ENCODE measurements around the gene CDKAL1.

GRCh38 chr6:20564777-20565176 is 30.5 kb downstream of the CDKAL1 start:
- TF ChIP-seq CTCF (IDR thresholded peaks at IDR 0.05 in 2 of 3, conservative IDR thresholded peaks at IDR 0.05 in 1 of 3; ENCODE audit: control insufficient read depth in 2 of 3, extremely low read depth in 1 of 3, insufficient read depth in 1 of 3, low read depth in 3 of 3, low read length in 3 of 3) (no peak), CREB1 (IDR thresholded peaks at IDR 0.05; ENCODE audit: low read depth) (no peak), RAD51 (IDR thresholded peaks at IDR 0.05) (no peak), ESRRA (IDR thresholded peaks at IDR 0.05; ENCODE audit: low read length) (no peak), ATF3 (IDR thresholded peaks at IDR 0.05; ENCODE audit: borderline replicate concordance, extremely low read depth, low read depth, low read length) (no peak), POLR2AphosphoS5 (IDR thresholded peaks at IDR 0.05; ENCODE audit: low read length) (no peak), ZNF622 (IDR thresholded peaks at IDR 0.05) (no peak), SMARCA5 (IDR thresholded peaks at IDR 0.05) (no peak), MEF2A (IDR thresholded peaks at IDR 0.05; ENCODE audit: insufficient read depth, low read depth, low read length) (no peak), POLR2A (IDR thresholded peaks at IDR 0.05; ENCODE audit: low read depth, low read length) (no peak), RFX5 (IDR thresholded peaks at IDR 0.05; ENCODE audit: low read depth, low read length) (no peak), SIN3A (IDR thresholded peaks at IDR 0.05; ENCODE audit: low read depth, low read length) (no peak)
